CD4-positive, alpha-beta T cell treated with Interleukin-2 at 100 ng/mL for 4 hours (primary cell): ENCODE results near the gene ADAM30.
"Not testable (repeated sequence)": the region's sequence is repeated elsewhere in the genome, so short reads cannot be mapped to it uniquely, and the experiment has no call there.

Experiments used
- DNase-seq: peaks from one replicate; pipeline ENCODE4 v3.0.0-alpha.2; 2020; ENCODE audit warnings: low spot score

Gene ADAM30

GRCh38 chr1:119874186-119874585, 22.1 kb downstream of the ADAM30 start:
- DNase-seq, result no peak

- DNase-seq, result no peak
Observed at GRCh38 chr1:119873135-119874015, 22.9 kb downstream of the ADAM30 start.

GRCh38 chr1:119871881-119872280, 24.4 kb downstream of the ADAM30 start:
- DNase-seq, result no peak

GRCh38 chr1:119870917-119871596, 25.3 kb downstream of the ADAM30 start:
- DNase-seq, result peak; percentile 40

- no peak for DNase-seq
Observed at GRCh38 chr1:119869995-119870394, 26.3 kb downstream of the ADAM30 start.

GRCh38 chr1:119868176-119868575, 28.1 kb downstream of the ADAM30 start:
- DNase-seq, result no peak

GRCh38 chr1:119866451-119866850, 29.9 kb downstream of the ADAM30 start:
- no peak for DNase-seq

GRCh38 chr1:119865627-119866026, 30.7 kb downstream of the ADAM30 start:
- DNase-seq, result no peak

- DNase-seq, result no peak
Observed at GRCh38 chr1:119862276-119862675, 34.0 kb downstream of the ADAM30 start.

GRCh38 chr1:119861547-119861946, 34.8 kb downstream of the ADAM30 start:
- no peak for DNase-seq

- DNase-seq, result no peak
Observed at GRCh38 chr1:119859647-119860046, 36.7 kb downstream of the ADAM30 start.

- not testable (repeated sequence) for DNase-seq
Observed at GRCh38 chr1:119858556-119859214, 37.6 kb downstream of the ADAM30 start.

- no peak for DNase-seq
Observed at GRCh38 chr1:119858126-119858525, 38.2 kb downstream of the ADAM30 start.

GRCh38 chr1:119853155-119853554, 43.2 kb downstream of the ADAM30 start:
- DNase-seq, result no peak

GRCh38 chr1:119844206-119844605, 52.1 kb downstream of the ADAM30 start:
- not testable (repeated sequence) for DNase-seq
